ENCODE measurements around the gene LTF.

- no peak for TF ChIP-seq CTCF (IDR thresholded peaks at IDR 0.05; ENCODE audit: insufficient read depth, low read depth, low read length)
- TF ChIP-seq EZH2 (IDR thresholded peaks at IDR 0.05; ENCODE audit: insufficient read depth, low read length), result no peak
Observed at GRCh38 chr3:46468753-46469600, 4.3 kb upstream of the LTF start.

Measured in astrocyte (in vitro differentiated cells and primary cell).